ENCODE measurements around the gene SPRED2. TPM values are rescaled to one million over a fixed set of nuclear protein-coding genes. Genes with fewer than 3 reads are reported as not detected.

Gene SPRED2
- total RNA-seq, 4 donors from 2014 or later = 13.7 to 25.3 (median 17.8) TPM

- no peak for TF ChIP-seq CTCF (IDR thresholded peaks at IDR 0.05; ENCODE audit: low read depth)
Measured at GRCh38 chr2:65316072-65316471, 116.3 kb downstream of the SPRED2 start.

- no peak for TF ChIP-seq CTCF (IDR thresholded peaks at IDR 0.05; ENCODE audit: low read depth)
Measured at GRCh38 chr2:65314801-65315441, 117.5 kb downstream of the SPRED2 start.

DNA sequence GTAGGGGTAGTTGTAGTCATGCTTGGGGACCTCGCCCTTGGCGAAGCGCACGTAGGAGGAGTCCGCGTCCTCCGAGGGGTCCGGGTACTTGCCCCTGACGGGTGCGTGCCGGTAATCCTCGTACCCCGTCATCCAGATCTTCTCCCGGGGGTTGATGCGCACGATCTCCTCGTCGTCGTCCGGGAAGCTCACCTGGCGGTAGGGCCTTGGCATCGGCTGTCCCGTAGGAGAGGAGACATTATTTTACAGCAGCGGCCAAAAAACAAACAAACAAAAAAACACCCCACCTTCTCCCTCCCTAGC, 118.5 kb downstream of the SPRED2 start:
- TF ChIP-seq CTCF (IDR thresholded peaks at IDR 0.05; ENCODE audit: low read depth) = no peak

GRCh38 chr2:65313126-65313953, 119.1 kb downstream of the SPRED2 start:
- no peak for TF ChIP-seq CTCF (IDR thresholded peaks at IDR 0.05; ENCODE audit: low read depth)

- no peak for TF ChIP-seq CTCF (IDR thresholded peaks at IDR 0.05; ENCODE audit: low read depth)
Measured at GRCh38 chr2:65311596-65311995, 120.8 kb downstream of the SPRED2 start.

DNA sequence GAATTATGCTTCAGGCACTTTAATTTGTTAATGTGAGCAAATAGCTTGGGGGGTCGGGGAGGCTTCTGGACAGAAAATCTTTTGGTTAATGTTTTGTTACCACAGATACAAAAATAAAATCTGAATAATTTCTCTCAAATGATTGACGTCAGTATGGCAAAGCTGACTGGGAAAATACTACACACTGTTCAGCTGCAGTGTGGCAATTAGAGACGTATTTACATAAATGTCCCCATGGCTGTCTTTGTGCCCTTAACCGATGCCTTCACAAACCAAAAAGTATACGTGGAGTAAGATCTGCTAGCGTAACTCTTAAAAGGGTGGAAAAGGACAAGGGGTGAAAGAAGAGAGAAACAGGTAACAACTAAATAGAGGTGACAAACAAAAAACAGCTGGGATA, 121.3 kb downstream of the SPRED2 start:
- TF ChIP-seq CTCF (IDR thresholded peaks at IDR 0.05; ENCODE audit: low read depth) = no peak

GRCh38 chr2:65309699-65310098, 122.7 kb downstream of the SPRED2 start:
- TF ChIP-seq CTCF (IDR thresholded peaks at IDR 0.05; ENCODE audit: low read depth) = no peak

All from subcutaneous adipose tissue (tissue), 4 donors.